ENCODE data around the gene CXorf38.

CXorf38 gene

GRCh38 chrX:40647307-40648197 is at the start of gene CXorf38:
Gene CXorf38 (minus strand): TSS chrX:40647561. CDS start chrX:40647520, 41 bp downstream.
- no peak for TF ChIP-seq CTCF (IDR thresholded peaks at IDR 0.05; ENCODE audit: control extremely low read depth, extremely low read depth, low read depth, missing control alignments)
- CTCF ChIA-PET, result interaction anchor here (0.7 to 1.7 kb wide), 3 partner anchors 103 to 147 kb away, joined by 3 to 7 read pairs (median 3); no protein-coding TSS in a partner anchor
- POLR2A ChIA-PET, result no interaction called here
- peak; percentile 94 for DNase-seq (ENCODE audit: extremely low spot score)

DNA sequence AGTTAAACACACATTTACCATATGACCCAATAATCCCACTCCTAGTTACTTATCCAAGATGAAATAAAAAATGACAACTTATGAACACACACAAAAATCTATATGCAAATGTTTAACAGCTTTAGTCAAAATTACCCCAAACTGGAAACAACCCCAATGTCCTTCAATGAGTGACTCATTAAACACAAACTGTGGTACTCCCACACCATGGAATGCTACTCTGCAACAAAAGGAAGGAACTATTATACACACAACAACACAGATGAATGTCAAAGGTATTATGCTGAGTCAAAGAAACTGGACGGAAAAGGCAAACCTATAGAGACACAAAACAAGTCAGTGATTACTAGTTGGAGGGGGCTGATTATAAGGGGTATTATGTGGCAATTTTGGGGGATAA is 47.4 kb upstream of the CXorf38 start:
- no peak for DNase-seq (ENCODE audit: extremely low spot score)
- TF ChIP-seq CTCF (IDR thresholded peaks at IDR 0.05; ENCODE audit: control extremely low read depth, extremely low read depth, low read depth, missing control alignments), result no peak
- ChIA-PET CTCF (no interaction called here), POLR2A (no interaction called here)

- no peak for TF ChIP-seq CTCF (IDR thresholded peaks at IDR 0.05; ENCODE audit: control extremely low read depth, extremely low read depth, low read depth, missing control alignments)
- CTCF ChIA-PET, result interaction anchor here (1.0 to 1.4 kb wide), 2 partner anchors 32 to 37 kb away, joined by 3 read pairs; no protein-coding TSS in a partner anchor
- POLR2A ChIA-PET, result no interaction called here
- no peak for DNase-seq (ENCODE audit: extremely low spot score)
These were observed 41.6 kb upstream of the CXorf38 start for GRCh38 chrX:40688929-40689328.

GRCh38 chrX:40687169-40687568 is 39.8 kb upstream of the CXorf38 start:
- TF ChIP-seq CTCF (IDR thresholded peaks at IDR 0.05; ENCODE audit: control extremely low read depth, extremely low read depth, low read depth, missing control alignments), result no peak
- CTCF ChIA-PET, result interaction anchor here (1.0 to 1.2 kb wide), 2 partner anchors 16 to 36 kb away, joined by 3 to 4 read pairs; no protein-coding TSS in a partner anchor
- DNase-seq (ENCODE audit: extremely low spot score), result no peak
- POLR2A ChIA-PET, result no interaction called here

DNA sequence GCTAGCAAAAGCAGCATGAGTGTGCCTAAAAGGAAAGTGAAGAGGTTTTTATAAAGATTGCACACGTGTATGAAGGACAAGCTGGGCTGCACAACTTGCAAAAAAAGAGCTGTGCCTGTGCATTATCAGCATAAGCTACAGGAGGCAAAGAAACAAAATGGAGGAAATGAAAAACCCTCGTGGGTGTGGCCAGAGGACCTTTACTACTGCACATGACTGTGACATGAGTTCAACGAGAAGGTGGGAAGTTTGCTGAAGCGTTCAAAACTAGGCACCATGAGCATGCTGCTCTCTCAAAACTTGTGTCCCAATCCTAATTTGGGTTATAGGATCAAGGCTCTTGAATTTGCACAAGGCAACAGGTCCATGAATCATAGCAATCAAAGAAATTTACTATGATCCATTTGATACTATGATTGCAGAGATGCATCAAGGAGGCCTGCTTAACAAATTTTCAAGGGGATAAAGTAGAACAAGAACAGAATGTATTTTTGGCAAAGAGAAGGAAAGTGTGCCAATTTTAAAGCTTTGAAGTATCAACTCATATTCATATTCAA is 38.1 kb upstream of the CXorf38 start:
- CTCF ChIA-PET, result interaction anchor here (1.0 to 1.3 kb wide), 2 partner anchors 23 to 142 kb away, joined by 3 read pairs; no protein-coding TSS in a partner anchor

More for the DNA sequence above, 38.1 kb upstream of the CXorf38 start:
- DNase-seq (ENCODE audit: extremely low spot score), result peak; percentile 8
- POLR2A ChIA-PET, result interaction anchor here (0.6 kb wide), 1 partner anchor 48 kb away, joined by 5 read pairs; no protein-coding TSS in a partner anchor
- no peak for TF ChIP-seq CTCF (IDR thresholded peaks at IDR 0.05; ENCODE audit: control extremely low read depth, extremely low read depth, low read depth, missing control alignments)
